GM18867 (cell line): Measurements from ENCODE around the gene KCNN3.

Experiments
- ATAC-seq: cut with Tn5 transposase; IDR thresholded peaks from one replicate; pipeline ENCODE4 v1.9.1; 2021; ENCODE audit warnings: mild to moderate bottlenecking, moderate library complexity; ENCODE audit not compliant: unreplicated experiment

The KCNN3 gene

GRCh38 chr1:154880671-154881070 is 10.6 kb upstream of the KCNN3 start:
- no peak for ATAC-seq

GRCh38 chr1:154879038-154879421 is 8.9 kb upstream of the KCNN3 start:
- ATAC-seq = no peak

DNA sequence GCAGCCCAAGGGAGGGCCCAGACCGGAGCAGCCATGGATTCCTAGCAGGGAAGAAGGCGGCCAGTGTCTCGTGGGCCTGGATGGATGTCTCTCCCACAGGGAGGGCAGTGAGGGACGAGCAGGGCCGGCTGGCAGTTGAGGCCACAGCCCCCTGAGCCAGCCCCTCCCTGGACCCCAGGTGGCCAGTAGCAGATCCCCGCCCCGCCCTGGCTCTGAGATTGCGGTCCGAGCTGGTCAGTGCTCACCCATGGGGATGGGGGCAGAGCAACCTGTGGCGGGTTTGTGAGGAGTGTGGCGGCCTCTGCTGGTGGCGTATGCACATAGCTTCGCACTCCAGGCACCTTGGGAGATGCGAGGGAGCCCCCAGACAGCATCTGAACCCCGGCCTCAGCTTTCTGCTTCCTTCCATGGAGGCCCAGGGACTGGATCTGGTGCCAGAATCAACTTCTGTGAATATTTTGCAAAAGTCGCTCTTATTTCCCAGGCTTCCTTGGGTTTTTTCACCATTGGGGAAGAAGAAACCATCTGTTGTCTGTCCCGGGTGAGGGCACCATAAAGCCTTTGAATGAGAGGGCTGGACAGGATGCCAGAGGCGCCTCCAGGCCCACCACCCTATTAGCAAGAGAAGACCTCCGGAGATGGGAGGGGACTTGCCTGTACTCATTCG is 8.4 kb upstream of the KCNN3 start:
- peak; percentile 77 for ATAC-seq

GRCh38 chr1:154877370-154877974 is 7.4 kb upstream of the KCNN3 start:
- no peak for ATAC-seq

GRCh38 chr1:154876842-154877369 is 6.8 kb upstream of the KCNN3 start:
- ATAC-seq = no peak

DNA sequence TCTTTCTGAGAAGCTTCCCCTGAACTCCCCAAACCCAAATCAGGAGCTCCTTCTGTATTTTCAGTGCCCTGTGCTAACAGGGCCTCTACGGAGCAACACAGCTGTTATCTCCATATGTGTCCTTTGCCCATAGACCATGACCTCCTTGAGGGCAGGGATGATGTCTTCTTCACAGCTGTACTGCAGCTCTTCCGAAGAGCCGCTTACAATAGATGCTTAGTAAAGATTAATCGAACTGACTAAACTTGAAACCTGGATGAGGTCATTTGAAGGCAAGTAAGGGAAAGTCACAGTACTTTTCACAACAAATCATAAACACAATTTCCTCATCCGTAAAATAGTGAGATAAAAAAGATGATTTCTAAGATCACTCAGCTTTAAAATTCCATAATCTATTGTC is 4.4 kb upstream of the KCNN3 start:
- no peak for ATAC-seq

- ATAC-seq = no peak
Observed at GRCh38 chr1:154873321-154873950, 3.4 kb upstream of the KCNN3 start.

DNA sequence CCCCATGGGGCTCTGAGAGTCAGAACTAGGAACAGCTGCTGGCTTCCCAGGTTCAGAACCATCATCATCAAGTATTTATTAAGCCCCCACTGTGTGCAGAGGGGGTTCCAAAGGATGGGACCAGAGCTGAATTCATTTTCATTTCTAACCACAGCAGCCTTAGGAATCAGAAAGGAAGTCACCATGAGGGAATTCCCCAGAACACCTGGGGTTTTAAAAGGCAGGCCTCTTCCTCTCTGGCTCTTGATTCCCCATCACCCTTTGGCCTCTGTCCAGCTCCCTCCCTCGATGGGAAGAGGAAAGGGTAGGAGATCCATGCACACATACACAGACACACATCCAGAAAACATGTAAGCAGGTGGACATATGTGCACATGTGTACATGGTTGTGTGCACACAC is 1.3 kb upstream of the KCNN3 start:
- ATAC-seq = no peak

GRCh38 chr1:154870734-154871133 is 653 bp upstream of the KCNN3 start:
- no peak for ATAC-seq

- ATAC-seq = no peak
Observed at GRCh38 chr1:154869351-154870114, 548 bp downstream of the KCNN3 start.

GRCh38 chr1:154867841-154868605 is 2.1 kb downstream of the KCNN3 start:
- ATAC-seq = no peak

- no peak for ATAC-seq
Observed at GRCh38 chr1:154867064-154867825, 2.8 kb downstream of the KCNN3 start.

DNA sequence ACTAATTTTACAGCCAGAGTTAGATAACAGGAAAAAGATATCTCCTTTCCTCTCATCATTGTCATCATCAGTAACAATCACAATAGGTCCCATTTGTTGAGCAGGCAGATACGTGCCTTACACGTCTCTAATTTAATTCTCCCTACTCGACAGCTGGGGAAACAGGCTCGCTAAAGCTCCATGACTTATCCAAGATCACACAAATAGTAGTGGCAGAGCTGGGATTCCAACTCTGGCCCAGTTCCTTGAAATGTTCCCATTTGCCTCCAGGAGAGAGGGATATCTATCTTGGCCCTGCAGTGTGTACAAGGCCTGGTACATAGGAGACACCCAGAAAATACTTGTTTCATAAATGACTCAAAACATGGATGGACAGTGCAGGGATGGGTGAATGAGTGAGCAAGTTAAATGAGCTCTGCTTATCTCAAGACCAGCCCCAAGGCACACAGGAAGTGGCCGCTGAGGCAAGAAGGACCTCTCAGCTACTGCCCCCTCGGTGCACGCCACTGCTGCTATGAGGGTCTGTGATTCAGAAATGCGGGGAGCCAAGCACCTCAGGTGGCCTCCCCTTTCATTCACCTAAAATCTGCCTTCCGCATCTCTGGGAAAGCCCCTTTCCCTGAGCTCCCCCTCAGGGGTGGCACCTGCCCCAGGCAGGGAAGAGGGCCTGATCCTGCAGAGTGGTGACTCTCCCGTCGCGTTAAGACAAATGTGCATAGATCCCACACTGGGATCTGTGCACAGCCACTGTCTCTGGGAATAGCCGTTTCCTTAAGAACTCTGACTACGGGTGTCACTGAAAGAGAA is 3.6 kb downstream of the KCNN3 start:
- no peak for ATAC-seq

DNA sequence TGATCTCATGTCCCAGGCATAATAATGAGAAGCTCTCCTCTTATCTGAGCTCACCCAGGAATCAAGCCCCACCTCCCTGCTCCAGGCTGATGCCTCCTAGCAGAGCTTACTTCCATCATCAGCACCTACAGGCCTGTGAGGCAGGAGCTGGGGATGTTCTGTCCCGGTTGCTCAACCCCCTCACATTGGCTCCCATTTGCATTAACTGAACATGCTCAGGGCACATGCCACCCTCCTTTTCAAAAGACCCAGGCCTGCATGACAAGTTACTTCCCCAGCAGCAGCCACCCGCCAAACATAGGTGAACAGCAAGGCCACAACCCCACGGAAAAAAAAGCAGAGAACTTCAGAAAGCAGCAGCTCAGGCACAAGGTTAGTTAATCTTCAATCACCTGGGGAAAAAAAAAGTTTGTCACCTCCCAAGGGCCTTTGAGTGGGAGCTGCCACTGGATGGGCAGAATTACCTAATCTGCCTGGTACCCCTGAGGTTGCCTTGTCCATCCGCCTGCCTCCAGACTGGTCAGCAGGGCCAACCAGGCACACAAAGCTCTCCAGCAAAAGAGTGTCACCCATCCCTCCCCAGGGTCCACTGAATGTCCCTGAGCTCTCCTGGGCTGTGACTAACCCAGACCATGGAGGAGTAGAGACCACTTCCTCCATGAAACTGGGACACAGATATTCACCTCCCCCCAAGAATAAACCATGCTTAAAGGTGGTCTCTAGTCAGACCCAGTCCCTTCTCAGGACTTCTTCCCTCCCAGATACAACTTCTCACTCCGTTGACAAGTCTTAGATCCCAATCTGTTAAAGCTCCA is 4.4 kb downstream of the KCNN3 start:
- no peak for ATAC-seq

- no peak for ATAC-seq
Observed at GRCh38 chr1:154864189-154864975, 5.7 kb downstream of the KCNN3 start.

DNA sequence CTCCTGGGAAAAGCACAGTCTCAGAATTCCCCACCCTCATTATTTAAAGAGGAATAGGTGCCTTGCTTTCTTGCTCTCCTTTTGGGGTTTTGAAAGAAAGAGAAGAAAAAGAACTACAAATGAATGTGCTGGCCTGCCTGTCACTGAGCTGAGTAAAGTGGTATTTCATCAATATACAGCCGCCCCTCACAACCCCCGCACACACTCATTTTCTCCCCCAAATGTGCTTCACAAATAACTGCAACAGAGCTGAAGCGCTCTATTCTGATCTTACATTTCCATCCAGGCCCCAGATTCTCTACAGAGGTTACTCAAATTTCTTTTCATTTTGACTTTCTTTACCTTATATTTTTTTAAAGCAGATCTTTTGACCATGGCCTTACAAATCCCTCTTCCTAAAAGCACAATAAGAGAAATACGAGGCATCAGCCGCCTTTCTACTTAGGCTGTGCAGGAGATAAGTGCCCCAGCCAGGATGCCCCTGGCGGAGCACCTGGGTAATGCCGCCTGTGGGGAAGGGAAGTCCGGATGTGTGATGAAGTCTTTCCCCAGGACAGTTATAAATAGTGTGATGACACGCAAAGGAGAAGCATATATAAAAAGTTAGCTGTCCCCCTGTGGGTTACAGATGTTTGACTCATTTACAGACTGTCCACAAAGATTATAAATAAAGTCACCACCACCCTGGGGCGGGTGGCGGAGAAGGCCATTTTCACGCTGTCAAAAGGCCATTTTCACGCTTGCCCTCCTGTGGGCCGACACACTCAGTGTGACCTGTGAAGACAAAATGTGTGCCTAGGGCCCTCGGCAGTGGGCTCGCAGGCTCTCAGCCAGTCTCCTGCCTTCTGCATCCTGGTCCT is 6.5 kb downstream of the KCNN3 start:
- peak; percentile 24 for ATAC-seq

DNA sequence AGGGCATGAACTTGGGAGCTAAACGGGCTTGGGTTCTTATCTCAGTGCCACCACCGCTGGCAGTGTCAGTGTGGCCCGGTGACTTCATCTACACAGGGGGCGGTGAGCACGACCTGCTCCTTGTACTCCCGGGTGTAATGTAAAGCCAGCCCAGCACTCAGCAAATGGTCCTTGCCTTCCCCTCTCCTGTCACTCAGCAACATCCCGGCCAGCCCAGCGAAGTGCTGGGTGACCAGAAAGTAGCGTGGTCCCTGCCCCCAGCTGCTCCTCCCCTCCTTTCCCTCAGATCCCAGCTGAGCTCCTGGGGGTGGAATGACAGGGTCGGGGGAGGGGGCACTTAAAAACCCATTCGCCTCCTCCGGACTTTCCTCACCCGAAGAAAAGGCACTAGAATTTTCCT is 7.2 kb downstream of the KCNN3 start:
- ATAC-seq = no peak
